Activated naive CD8-positive, alpha-beta T cell treated with anti-CD3 and anti-CD28 coated beads, Interleukin-2, amount 10 ng/mL, durations not matched to agents 7 days and 5 days (primary cell): ENCODE measurements around the gene LPCAT2. TPM values are rescaled to one million over a fixed set of nuclear protein-coding genes. Genes with fewer than 3 reads are reported as not detected.

Experiments used
- ATAC-seq: fragments of 150-1000 bp; cut with Tn5 transposase; one replicate; pipeline ENCODE4 v1.10.0; 2021; ENCODE audit warnings: low read depth, moderate library complexity
- POLR2A ChIA-PET: fragments of 350-600 bp; sonication (Branson Sonifier 250); formaldehyde crosslinking; loops from one replicate; lab custom pipeline; 2021; ENCODE audit warnings: antibody characterized with exemption; lab: Charles Lee
- DNase-seq: peaks from one replicate; pipeline ENCODE4 v3.0.0; 2021
- H3K27ac Mint-ChIP-seq: one replicate; pipeline ENCODE4 v1.8.0; 2022; ENCODE audit warnings: mild to moderate bottlenecking, mixed read lengths
- H3K27me3 Mint-ChIP-seq: one replicate; pipeline ENCODE4 v1.8.0; 2022; ENCODE audit warnings: mild to moderate bottlenecking, moderate library complexity, mixed read lengths
- H3K36me3 Mint-ChIP-seq: one replicate; pipeline ENCODE4 v1.8.0; 2021; ENCODE audit warnings: mild to moderate bottlenecking, mixed read lengths
- H3K4me1 Mint-ChIP-seq: one replicate; pipeline ENCODE4 v1.8.0; 2021; ENCODE audit warnings: mixed read lengths
- H3K4me3 Mint-ChIP-seq: one replicate; pipeline ENCODE4 v1.8.0; 2022; ENCODE audit warnings: mild to moderate bottlenecking, moderate library complexity, mixed read lengths
- H3K9me3 Mint-ChIP-seq: one replicate; pipeline ENCODE4 v1.8.0; 2021; ENCODE audit warnings: mixed read lengths
- total RNA-seq, 2 experiments: library from RNA; stranded (reverse); gene quantifications; one replicate each; pipeline ENCODE4 v1.2.3, GENCODE V29; 2021

LPCAT2 gene
- total RNA-seq, 2 experiments from 2014 or later, result 0.30 to 1.4 TPM

DNA sequence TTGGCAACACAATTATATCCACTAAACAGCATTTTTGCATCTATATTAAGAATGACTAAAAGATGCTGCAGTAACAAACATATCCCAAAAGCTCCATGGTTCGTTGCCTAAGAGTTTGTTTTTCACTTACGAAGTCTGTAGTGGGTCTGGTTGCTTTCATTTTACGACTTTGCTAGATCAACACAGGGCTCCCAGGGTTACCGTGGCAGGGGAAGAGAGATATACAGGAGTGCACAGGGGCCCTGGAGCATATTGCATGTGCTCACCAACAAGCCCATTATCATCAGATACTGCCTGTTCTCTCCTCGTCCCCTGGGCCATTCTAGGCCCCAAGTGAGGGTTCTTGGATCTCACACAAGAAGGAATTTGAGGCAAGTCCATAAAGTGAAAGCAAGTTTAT lies 33.0 kb upstream of the LPCAT2 start:
- Mint-ChIP-seq H3K27ac (no peak overlapping the region), H3K4me3 (no peak overlapping the region), H3K27me3 (peaks cover 37% of the 10 kb centered on the region), H3K36me3 (no peaks in the 10 kb centered on the region), H3K4me1 (no peaks in the 10 kb centered on the region), H3K9me3 (no peaks in the 10 kb centered on the region)
- POLR2A ChIA-PET, result no interaction called here
- ATAC-seq (no peak), DNase-seq (no peak)

DNA sequence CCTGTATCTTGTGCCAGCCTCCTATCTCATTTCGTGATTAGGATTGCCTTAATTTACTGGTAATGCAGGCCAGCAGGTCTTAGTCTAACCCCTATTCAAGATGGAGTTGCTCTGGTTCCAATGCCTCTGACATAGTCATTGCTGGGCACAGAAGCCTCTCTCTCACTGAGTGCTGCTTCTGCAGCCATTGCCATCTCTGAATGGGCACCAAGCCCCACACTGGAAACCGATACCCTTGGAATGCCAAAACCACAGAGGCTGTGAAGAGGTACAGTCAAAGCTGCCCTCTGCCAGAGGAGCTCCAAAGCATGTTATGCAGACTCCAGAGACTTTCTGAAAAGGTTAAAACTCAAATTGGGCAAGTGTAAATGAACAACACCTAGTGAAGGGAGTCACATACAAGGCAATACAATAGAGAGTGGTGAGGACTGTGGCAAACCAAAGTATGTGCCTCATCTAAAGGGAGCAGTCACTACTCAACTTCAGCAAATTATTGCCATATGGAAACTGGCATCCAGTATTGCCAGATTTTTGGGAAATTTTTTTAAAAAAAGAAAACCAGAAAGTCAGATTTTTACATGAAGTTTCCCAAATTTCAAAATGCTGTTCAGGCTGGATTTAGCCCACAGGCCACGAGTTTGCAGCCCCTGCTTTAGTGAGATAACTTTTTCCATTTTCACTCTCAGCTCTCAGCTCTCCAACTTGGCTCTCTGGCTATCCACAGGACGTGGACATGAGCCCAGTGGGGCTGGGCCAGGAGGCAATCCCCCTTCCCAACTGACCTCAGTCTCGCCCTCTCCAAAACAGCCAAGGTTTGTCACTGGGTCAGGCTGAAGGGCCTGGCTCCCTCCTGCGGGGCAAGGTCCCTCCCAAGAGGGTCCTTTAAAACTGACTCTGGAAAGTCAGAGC lies 32.0 kb upstream of the LPCAT2 start:
- Mint-ChIP-seq H3K27ac (no peak overlapping the region), H3K36me3 (no peaks in the 10 kb centered on the region), H3K9me3 (no peaks in the 10 kb centered on the region), H3K4me1 (no peaks in the 10 kb centered on the region), H3K27me3 (peaks cover 40% of the 10 kb centered on the region), H3K4me3 (no peak overlapping the region)
- no peak for ATAC-seq
- POLR2A ChIA-PET, result no interaction called here
- DNase-seq, result no peak

DNA sequence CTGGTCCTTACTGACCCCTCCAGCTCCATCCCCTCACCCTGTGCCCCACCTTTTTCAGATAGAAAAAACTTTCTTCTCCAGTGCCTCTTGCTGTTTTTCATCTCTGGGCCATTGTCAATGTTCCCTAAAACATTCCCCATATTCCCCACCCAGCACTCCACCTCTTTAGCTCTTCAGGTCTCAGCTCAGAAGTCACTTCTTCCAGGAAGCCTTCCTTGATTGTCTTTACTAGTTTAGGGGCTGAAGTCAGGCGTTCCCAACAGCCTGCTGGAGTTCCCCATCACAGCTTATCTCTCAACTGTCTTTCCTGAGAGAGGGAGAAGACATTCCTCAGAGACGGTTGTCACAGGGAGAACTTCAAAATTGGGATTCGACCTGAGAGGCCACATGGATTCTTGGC lies 31.1 kb upstream of the LPCAT2 start:
- no peak for ATAC-seq
- Mint-ChIP-seq H3K36me3 (no peaks in the 10 kb centered on the region), H3K9me3 (no peaks in the 10 kb centered on the region), H3K4me1 (no peaks in the 10 kb centered on the region), H3K27ac (no peak overlapping the region), H3K27me3 (peaks cover 42% of the 10 kb centered on the region), H3K4me3 (no peak overlapping the region)
- no peak for DNase-seq
- POLR2A ChIA-PET, result no interaction called here

DNA sequence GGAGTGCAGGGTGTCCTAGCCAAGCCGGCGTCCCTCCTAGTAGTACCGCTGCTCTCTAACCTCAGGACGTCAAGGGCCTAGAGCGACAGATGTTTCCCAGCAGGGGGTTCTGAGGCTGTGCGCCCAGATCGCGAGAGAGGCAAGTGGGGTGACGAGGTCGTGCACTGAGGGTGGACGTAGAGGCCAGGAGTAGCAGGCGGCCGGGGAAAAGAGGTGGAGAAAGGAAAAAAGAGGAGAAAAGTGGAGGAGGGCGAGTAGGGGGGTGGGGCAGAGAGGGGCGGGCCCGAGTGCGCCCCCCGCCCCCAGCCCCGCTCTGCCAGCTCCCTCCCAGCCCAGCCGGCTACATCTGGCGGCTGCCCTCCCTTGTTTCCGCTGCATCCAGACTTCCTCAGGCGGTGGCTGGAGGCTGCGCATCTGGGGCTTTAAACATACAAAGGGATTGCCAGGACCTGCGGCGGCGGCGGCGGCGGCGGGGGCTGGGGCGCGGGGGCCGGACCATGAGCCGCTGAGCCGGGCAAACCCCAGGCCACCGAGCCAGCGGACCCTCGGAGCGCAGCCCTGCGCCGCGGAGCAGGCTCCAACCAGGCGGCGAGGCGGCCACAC lies 29.9 kb upstream of the LPCAT2 start, which contains the start of gene MMP2:
TSS of gene MMP2 (plus strand) at position 372 of the 603 bp plus-strand sequence. CDS start 282 bp downstream, outside the sequence.
- Mint-ChIP-seq H3K4me3 (no peak within 1 kb of the TSS), H3K9me3 (peaks cover 2% of the 10 kb centered on the region), H3K27ac (no peak within 1 kb of the TSS), H3K4me1 (no peaks in the 10 kb centered on the region), H3K27me3 (peaks cover 38% of the 10 kb centered on the region), H3K36me3 (no peaks in the 10 kb centered on the region)
- POLR2A ChIA-PET, result no interaction called here
- DNase-seq (no peak), ATAC-seq (no peak)

DNA sequence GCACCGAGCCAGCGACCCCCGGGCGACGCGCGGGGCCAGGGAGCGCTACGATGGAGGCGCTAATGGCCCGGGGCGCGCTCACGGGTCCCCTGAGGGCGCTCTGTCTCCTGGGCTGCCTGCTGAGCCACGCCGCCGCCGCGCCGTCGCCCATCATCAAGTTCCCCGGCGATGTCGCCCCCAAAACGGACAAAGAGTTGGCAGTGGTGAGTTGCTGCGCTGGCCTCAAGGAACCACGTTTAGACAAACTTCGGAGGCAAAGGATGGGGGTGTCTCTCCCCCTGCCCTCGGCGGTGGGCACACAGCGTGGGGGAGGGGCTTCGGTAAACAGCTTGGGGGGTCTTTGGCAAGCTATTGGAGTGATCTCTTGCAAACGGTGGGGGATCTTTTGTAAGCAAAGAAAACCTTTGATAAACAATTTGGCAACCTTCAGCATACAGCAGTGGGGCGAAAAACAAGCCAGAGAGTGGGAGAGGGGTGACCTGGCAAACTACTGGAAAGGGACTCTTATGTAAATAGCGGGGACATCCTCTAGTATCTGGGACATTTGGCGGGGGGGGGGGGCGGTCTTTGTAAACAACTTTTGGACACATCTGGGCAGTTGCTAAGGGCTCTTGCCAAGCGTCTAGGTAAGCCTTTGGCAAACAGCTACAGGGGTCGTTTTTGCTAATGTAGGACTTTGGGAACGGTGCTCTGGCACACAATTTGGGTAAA lies 29.3 kb upstream of the LPCAT2 start:
- Mint-ChIP-seq H3K9me3 (peaks cover 2% of the 10 kb centered on the region), H3K27me3 (peaks cover 38% of the 10 kb centered on the region), H3K4me3 (no peak overlapping the region), H3K36me3 (no peaks in the 10 kb centered on the region), H3K27ac (no peak overlapping the region), H3K4me1 (no peaks in the 10 kb centered on the region)
- ATAC-seq, result no peak
- no peak for DNase-seq
- POLR2A ChIA-PET, result no interaction called here

DNA sequence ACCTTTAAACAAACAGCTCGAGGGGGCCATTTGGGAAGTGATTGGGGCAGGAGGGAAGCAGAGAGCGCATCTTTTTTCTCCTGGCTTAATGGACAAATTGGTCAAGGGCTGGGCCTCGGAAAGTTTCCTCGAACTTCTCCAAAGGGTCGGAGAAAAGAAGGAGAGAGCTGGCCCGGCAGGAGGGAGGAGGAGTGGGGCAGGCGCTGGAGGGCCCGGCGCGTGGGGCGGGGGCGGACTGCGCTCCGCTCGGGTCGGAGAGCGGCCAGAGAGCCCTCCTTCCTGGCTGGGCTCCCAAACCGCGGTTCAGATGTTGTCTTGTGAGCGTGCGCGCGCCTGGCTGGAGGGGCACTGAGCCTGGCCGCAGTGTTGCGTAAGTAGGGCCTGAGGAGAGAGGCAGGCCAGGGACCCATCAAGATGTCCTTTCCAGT lies 28.6 kb upstream of the LPCAT2 start:
- Mint-ChIP-seq H3K27ac (no peak overlapping the region), H3K36me3 (no peaks in the 10 kb centered on the region)

DNA sequence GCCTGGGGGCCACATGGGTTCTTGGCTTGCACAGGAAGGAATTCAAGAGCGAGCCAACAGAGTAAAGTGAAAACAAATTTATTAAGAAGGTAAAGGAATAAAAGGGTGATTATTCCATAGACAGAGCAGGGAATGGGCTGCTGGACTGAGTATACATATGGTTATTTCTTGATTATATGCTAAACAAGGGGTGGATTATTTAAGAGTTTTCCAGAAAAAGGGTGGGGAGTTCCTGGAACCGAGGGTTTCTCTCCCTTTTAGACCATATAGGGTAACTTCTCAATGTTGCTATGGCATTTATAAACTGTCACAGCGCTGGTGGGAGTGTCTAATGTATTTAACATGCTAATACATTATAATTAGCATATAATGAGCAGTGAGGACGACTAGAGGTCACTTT lies 27.8 kb upstream of the LPCAT2 start:
- POLR2A ChIA-PET, result no interaction called here
- Mint-ChIP-seq H3K4me3 (no peak overlapping the region), H3K4me1 (no peaks in the 10 kb centered on the region), H3K27ac (no peak overlapping the region), H3K27me3 (peaks cover 38% of the 10 kb centered on the region), H3K36me3 (no peaks in the 10 kb centered on the region), H3K9me3 (peaks cover 4% of the 10 kb centered on the region)
- DNase-seq, result no peak
- no peak for ATAC-seq

More for the DNA sequence above, 28.6 kb upstream of the LPCAT2 start:
- Mint-ChIP-seq H3K27me3 (peaks cover 38% of the 10 kb centered on the region), H3K4me1 (no peaks in the 10 kb centered on the region), H3K9me3 (peaks cover 4% of the 10 kb centered on the region), H3K4me3 (no peak overlapping the region)
- no peak for DNase-seq
- POLR2A ChIA-PET, result no interaction called here
- no peak for ATAC-seq

DNA sequence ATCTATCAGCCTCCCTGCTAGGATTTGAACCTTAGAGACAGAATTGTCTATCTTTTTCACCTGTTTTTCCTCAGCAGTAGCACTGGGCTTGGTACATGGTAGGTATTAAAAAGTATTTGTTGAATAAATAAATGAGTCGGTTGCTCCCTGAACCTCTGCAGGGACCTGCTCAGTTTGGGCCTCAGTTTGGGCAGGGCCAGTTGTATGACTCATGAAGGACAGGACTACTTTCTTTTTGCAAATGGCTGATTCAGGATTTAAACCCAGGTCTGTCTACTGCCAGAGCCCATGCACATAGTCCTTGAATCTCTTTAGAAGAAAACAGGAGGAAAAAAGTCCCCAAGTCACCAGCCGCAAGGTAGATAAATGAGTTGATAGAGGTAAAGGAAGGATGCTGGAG lies 26.8 kb upstream of the LPCAT2 start:
- Mint-ChIP-seq H3K9me3 (peaks cover 4% of the 10 kb centered on the region), H3K4me1 (no peaks in the 10 kb centered on the region), H3K27me3 (peaks cover 38% of the 10 kb centered on the region), H3K27ac (no peak overlapping the region), H3K36me3 (no peaks in the 10 kb centered on the region), H3K4me3 (no peak overlapping the region)
- POLR2A ChIA-PET, result no interaction called here
- no peak for DNase-seq
- ATAC-seq, result no peak

DNA sequence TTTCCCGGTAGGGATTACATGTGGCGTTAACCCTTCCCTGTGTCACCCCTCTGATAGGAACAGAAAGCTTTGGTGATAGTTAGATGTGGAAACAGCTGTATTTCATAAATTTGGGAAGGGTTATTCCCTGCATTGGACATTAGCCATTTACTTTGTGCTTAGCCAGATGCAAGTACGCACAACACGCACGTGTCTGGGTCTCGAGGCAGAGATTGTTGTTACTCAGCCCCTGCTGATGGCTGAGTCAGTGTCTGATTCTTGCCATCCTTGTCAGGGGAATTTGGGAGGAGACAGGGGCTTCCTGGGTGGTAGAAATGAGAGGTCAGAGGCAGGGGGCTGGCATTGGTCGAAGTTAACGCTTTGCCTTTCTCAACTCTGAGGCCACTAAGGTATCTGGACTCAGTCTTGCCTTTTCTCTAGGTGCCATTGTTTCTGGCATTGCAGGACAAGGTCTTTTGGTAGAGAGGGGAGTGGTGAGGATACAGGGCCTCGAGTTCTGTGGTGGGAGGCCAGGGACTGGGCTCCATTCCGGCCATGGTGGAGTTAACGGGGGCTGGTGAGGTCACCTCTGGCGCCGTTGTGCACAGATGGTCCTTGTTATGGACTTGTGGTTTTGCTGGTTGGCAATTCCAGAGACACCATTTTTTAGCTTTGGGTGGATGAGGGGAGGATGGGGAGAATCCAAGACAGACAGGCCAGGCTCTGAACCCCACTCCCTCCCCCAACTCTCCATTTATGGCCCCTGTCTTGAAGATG lies 21.6 kb upstream of the LPCAT2 start:
- no peaks in the 10 kb centered on the region for H3K4me1 Mint-ChIP-seq
- peaks cover 4% of the 10 kb centered on the region for H3K9me3 Mint-ChIP-seq
- POLR2A ChIA-PET, result no interaction called here
- no peak overlapping the region for H3K4me3 Mint-ChIP-seq
- ATAC-seq (no peak), DNase-seq (no peak)
- no peaks in the 10 kb centered on the region for H3K27me3 Mint-ChIP-seq
- no peaks in the 10 kb centered on the region for H3K36me3 Mint-ChIP-seq
- no peak overlapping the region for H3K27ac Mint-ChIP-seq

DNA sequence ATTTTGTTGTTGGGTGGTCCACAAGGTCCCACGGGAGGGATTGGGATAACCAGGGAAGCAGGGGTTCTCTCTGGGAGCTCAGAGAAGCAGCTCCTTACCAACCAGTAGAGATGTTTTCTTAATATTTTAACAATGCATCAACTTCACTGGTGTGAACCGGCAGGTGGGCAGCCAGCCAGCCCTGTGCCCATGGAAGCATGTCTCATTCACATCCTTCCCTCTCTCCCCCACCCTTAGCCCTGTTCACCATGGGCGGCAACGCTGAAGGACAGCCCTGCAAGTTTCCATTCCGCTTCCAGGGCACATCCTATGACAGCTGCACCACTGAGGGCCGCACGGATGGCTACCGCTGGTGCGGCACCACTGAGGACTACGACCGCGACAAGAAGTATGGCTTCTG lies 20.6 kb upstream of the LPCAT2 start:
- POLR2A ChIA-PET, result no interaction called here
- Mint-ChIP-seq H3K9me3 (peaks cover 2% of the 10 kb centered on the region), H3K27ac (no peak overlapping the region), H3K4me1 (no peaks in the 10 kb centered on the region), H3K27me3 (no peaks in the 10 kb centered on the region), H3K36me3 (no peaks in the 10 kb centered on the region), H3K4me3 (no peak overlapping the region)
- no peak for ATAC-seq
- DNase-seq, result no peak

DNA sequence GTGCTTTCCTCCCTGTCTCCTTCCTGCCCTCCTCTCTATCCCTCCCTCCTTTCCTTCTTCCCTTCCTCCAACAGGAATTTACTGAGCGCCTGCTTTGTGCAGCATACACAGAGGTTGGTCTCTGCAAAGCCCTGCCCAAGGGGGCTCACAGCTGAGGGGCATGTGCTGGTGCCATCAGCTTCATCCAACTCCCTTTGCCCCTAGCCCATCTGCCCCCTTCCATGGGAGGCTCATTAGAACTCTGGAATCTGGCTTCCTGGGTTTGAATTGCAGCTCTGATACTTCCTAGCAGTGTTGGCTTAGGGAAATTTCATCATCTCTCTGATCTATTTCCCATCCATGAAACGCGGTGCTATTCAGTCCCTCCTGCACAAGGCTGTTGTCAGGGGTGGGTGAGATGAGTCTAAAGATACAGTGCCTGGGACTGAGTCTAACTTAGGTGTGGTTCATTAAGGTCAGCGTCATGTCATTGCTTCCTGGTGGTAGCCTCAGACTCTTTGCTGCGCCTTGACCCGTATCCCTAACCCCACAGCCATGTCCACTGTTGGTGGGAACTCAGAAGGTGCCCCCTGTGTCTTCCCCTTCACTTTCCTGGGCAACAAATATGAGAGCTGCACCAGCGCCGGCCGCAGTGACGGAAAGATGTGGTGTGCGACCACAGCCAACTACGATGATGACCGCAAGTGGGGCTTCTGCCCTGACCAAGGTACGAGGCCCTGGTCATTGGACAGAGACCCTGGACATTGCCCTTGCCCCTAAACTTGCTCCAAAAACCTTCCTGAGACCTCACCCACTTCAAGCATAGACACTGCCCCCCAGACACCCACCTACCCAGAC lies 19.5 kb upstream of the LPCAT2 start:
- ATAC-seq (no peak), DNase-seq (no peak)
- no peaks in the 10 kb centered on the region for H3K4me1 Mint-ChIP-seq
- H3K36me3 Mint-ChIP-seq, result no peaks in the 10 kb centered on the region
- H3K27me3 Mint-ChIP-seq, result no peaks in the 10 kb centered on the region
- peaks cover 2% of the 10 kb centered on the region for H3K9me3 Mint-ChIP-seq
- POLR2A ChIA-PET, result no interaction called here
- no peak overlapping the region for H3K27ac Mint-ChIP-seq
- no peak overlapping the region for H3K4me3 Mint-ChIP-seq

DNA sequence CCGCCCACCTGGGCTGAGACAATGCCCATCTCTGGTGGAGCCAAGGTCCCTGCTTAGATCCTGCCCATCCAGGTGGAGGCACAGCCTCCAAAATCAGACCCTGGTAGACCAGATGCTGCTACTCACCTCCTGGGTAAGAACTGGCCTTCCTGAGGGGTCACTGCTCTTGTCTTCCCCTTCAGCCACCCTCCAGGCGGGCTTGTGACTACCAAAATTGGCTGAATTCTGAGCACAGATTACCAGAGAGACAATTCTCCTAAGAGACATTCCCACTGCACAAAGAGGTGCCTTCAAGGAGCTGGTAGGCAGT lies 19.0 kb upstream of the LPCAT2 start:
- ATAC-seq (no peak), DNase-seq (no peak)
- Mint-ChIP-seq H3K4me1 (no peaks in the 10 kb centered on the region), H3K27ac (no peak overlapping the region), H3K27me3 (no peaks in the 10 kb centered on the region), H3K4me3 (no peak overlapping the region), H3K9me3 (no peaks in the 10 kb centered on the region), H3K36me3 (no peaks in the 10 kb centered on the region)
- POLR2A ChIA-PET, result no interaction called here
